Nephron (organoid): Measurements from ENCODE around the gene CDC42EP3.

Experiments used
- H3K27ac Mint-ChIP-seq, 3 experiments: 2 replicates each; pipeline ENCODE4 v1.8.0; 2020; ENCODE audit warnings: mixed read lengths in 3 of 3, mild to moderate bottlenecking in 2 of 3, moderate library complexity in 1 of 3
- H3K27me3 Mint-ChIP-seq: 2 replicates; pipeline ENCODE4 v1.8.0; 2021; ENCODE audit warnings: low read depth, mild to moderate bottlenecking, moderate library complexity, mixed read lengths
- H3K36me3 Mint-ChIP-seq: 2 replicates; pipeline ENCODE4 v1.8.0; 2020; ENCODE audit warnings: low read depth, mixed read lengths
- H3K4me1 Mint-ChIP-seq: 2 replicates; pipeline ENCODE4 v1.8.0; 2020; ENCODE audit warnings: mixed read lengths
- H3K4me3 Mint-ChIP-seq, 3 experiments: 2 replicates each; pipeline ENCODE4 v1.8.0; 2020; ENCODE audit warnings: mild to moderate bottlenecking in 3 of 3, mixed read lengths in 3 of 3, moderate library complexity in 2 of 3
- H3K9me3 Mint-ChIP-seq: 2 replicates; pipeline ENCODE4 v1.8.0; 2020; ENCODE audit warnings: mixed read lengths
- TF ChIP-seq, protein P1 (sequence below), 3 experiments: fragments of 200-600 bp; sonication (generic); IDR thresholded peaks; one replicate each; pipeline ENCODE4 v1.5.0; 2021; ENCODE audit warnings: antibody characterized with exemption in 3 of 3; ENCODE audit not compliant: unreplicated experiment in 3 of 3

CDC42EP3 gene

DNA sequence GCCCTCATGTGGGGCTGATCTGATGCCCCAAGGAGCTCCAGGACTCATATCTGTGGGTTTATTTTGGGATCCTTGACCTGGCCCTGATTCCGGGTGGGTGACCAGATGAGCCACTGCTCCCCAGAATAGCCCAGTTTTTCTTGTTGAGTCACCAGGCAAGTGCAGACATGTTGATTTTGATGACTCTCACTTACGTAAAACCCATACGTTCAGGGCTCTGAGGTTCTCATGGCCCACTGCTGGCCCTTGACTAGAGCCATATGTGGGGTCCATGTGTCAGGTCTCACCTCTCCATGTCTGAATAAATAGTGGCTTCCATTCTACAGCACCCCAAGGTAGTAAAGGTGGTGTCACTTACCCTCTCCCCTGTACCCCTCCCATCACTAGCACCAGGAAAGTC, 41.9 kb downstream of the CDC42EP3 start:
- peaks cover 1% of the 10 kb centered on the region for H3K27me3 Mint-ChIP-seq
- H3K4me3 Mint-ChIP-seq: no peak overlapping the region
- no peaks in the 10 kb centered on the region for H3K36me3 Mint-ChIP-seq

DNA sequence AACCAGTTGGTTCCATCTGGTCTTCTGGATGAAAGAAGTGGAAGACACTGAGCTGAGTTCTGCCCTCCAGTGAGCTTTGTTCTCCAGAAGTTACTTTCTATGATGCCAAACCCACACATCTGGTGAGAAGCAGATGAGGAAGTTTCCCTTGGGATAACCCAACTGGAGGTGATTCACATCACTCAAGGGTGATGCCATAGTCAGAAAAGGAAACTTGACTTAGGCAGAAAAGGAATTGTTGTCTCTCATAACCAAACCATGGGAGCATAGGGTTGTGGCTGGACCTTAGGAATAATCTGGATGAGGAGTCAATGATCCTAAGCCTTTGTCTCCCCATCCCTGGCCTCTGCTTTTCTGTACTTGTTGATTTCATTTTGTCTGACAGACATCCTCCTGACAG, 43.7 kb downstream of the CDC42EP3 start:
- Mint-ChIP-seq H3K4me3 (no peak overlapping the region), H3K27me3 (no peaks in the 10 kb centered on the region), H3K27ac (no peak overlapping the region), H3K36me3 (no peaks in the 10 kb centered on the region), H3K9me3 (no peaks in the 10 kb centered on the region), H3K4me1 (peaks cover 55% of the 10 kb centered on the region)
- TF ChIP-seq, protein P1, sequence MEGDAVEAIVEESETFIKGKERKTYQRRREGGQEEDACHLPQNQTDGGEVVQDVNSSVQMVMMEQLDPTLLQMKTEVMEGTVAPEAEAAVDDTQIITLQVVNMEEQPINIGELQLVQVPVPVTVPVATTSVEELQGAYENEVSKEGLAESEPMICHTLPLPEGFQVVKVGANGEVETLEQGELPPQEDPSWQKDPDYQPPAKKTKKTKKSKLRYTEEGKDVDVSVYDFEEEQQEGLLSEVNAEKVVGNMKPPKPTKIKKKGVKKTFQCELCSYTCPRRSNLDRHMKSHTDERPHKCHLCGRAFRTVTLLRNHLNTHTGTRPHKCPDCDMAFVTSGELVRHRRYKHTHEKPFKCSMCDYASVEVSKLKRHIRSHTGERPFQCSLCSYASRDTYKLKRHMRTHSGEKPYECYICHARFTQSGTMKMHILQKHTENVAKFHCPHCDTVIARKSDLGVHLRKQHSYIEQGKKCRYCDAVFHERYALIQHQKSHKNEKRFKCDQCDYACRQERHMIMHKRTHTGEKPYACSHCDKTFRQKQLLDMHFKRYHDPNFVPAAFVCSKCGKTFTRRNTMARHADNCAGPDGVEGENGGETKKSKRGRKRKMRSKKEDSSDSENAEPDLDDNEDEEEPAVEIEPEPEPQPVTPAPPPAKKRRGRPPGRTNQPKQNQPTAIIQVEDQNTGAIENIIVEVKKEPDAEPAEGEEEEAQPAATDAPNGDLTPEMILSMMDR (IDR thresholded peaks at IDR 0.05; ENCODE audit: unreplicated experiment in 3 of 3): no peak

More for the DNA sequence above, 41.9 kb downstream of the CDC42EP3 start:
- Mint-ChIP-seq H3K27ac (no peak overlapping the region), H3K4me1 (peaks cover 52% of the 10 kb centered on the region), H3K9me3 (no peaks in the 10 kb centered on the region)
- TF ChIP-seq, protein P1 (IDR thresholded peaks at IDR 0.05; ENCODE audit: unreplicated experiment in 3 of 3): no peak

DNA sequence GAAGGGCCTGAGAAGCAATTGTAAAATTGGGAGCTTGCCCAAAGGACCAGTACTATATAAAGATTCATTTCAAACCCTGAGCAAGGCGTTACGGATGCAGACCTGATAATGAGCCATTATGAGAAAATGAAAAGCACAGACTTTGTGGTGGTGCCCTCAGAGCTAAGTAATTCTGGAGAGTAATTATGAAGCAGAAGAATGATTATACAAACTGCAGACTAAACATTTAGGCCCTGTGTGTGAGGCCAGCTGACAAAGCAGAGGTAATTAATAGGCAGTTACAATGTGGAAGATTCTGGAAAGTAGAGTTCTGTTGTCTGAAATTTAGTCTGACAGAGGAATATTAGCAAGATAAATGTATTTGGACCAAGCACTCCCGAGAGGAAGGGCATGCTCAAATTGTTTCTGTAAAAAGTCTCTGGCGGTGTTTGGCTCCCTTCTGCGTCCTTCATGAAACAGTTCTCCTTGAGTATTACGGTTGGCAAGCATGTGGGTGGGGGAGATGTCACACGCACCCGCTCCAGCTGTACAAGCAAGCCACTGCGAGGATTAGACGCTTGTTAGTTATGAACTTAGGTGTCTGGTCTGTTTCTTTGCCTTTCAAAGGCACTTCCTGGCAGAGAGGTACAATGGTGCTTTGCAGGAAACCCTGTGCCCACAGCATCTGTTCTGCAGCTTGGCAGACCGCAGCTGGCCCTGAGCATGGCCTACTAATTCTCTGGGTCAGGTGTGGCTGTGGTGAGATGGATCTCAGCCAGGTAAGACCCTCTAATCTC, 45.5 kb downstream of the CDC42EP3 start:
- TF ChIP-seq, protein P1 (IDR thresholded peaks at IDR 0.05; ENCODE audit: unreplicated experiment in 3 of 3): no peak
- no peaks in the 10 kb centered on the region for H3K27me3 Mint-ChIP-seq
- H3K27ac Mint-ChIP-seq: peak overlapping the region; percentile 33 to 63 (median 39)
- H3K4me3 Mint-ChIP-seq: peak overlapping the region in 1 of 3 experiments; percentile 7
- H3K4me1 Mint-ChIP-seq: peaks cover 47% of the 10 kb centered on the region
- no peaks in the 10 kb centered on the region for H3K9me3 Mint-ChIP-seq
- H3K36me3 Mint-ChIP-seq: no peaks in the 10 kb centered on the region

DNA sequence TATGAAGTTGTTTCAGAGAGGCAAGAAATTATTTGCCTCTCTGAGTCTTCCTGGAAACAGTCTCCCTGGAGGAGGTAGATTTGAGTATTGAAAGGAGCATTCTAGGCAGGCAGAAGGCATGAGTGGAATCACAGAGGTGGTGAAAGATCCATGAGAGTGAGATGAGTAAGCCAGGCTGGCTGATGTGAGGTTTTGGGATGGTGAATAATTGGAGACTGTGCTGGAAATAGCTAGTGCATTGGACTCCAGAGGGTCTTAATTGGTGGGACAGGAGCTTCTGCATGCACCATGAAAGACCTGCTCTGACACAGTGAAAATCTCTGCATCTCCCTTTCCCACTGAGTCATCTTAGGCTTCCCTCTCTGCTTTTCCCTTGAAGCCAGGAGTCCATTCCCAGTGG, 46.3 kb downstream of the CDC42EP3 start:
- peaks cover 2% of the 10 kb centered on the region for H3K9me3 Mint-ChIP-seq
- H3K27ac Mint-ChIP-seq: no peak overlapping the region
- H3K4me1 Mint-ChIP-seq: peaks cover 39% of the 10 kb centered on the region
- H3K4me3 Mint-ChIP-seq: no peak overlapping the region
- TF ChIP-seq, protein P1 (IDR thresholded peaks at IDR 0.05; ENCODE audit: unreplicated experiment in 3 of 3): no peak
- no peaks in the 10 kb centered on the region for H3K27me3 Mint-ChIP-seq
- no peaks in the 10 kb centered on the region for H3K36me3 Mint-ChIP-seq

DNA sequence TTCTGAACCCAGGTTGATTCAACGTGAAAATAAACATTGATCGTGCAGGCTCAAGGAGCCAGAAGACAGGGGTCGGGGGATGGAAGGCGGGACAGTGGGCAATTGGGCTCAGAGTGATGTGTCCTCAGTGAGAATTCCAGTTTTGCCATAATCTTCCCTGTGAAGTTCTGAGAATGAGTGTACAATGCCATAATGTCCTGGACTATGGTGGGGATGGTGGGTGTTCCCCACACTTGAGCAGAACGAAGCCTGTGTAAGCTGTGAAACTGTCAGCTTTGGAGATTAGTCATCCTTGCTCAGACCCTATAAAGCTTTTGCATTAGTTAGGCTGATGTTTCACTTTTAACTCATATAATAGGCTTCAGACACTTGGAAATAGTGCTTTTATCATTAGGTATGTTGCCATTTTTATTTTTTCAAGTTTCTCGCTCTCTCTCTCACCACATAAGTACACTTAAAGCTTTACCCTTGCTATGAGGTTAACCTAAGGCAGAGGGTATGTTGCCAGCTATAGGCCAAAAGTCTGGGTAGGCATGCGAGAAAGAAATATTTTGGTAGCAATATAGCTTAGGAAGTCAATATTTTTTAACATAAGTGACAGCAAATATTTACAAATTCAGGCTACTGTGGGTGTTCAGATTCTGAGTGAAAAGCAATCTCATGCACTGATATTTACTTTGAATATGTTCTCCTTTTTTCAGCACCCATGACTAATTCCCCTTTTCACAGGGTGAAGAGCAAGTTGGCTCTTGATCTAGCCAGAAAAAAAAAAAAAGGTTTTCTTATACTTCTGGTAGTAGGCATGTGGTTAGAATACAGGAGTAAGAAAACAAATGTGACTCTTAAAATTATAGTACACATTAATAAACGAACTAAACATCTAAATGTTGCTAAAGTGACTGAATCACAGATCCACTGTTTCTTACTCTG, 47.2 kb downstream of the CDC42EP3 start:
- Mint-ChIP-seq H3K4me1 (peaks cover 33% of the 10 kb centered on the region), H3K27me3 (no peaks in the 10 kb centered on the region), H3K36me3 (no peaks in the 10 kb centered on the region), H3K4me3 (no peak overlapping the region), H3K9me3 (peaks cover 2% of the 10 kb centered on the region), H3K27ac (no peak overlapping the region)
- TF ChIP-seq, protein P1 (IDR thresholded peaks at IDR 0.05; ENCODE audit: unreplicated experiment in 3 of 3): no peak
